ENCODE results near the gene WFIKKN1.
A peak's percentile ranks its signal among the peaks of the same experiment; 100 is the strongest.

Gene WFIKKN1

GRCh38 chr16:624526-625070 lies 6.2 kb upstream of the WFIKKN1 start:
- DNase-seq (ENCODE audit: low read depth, low spot score) = no peak

DNA sequence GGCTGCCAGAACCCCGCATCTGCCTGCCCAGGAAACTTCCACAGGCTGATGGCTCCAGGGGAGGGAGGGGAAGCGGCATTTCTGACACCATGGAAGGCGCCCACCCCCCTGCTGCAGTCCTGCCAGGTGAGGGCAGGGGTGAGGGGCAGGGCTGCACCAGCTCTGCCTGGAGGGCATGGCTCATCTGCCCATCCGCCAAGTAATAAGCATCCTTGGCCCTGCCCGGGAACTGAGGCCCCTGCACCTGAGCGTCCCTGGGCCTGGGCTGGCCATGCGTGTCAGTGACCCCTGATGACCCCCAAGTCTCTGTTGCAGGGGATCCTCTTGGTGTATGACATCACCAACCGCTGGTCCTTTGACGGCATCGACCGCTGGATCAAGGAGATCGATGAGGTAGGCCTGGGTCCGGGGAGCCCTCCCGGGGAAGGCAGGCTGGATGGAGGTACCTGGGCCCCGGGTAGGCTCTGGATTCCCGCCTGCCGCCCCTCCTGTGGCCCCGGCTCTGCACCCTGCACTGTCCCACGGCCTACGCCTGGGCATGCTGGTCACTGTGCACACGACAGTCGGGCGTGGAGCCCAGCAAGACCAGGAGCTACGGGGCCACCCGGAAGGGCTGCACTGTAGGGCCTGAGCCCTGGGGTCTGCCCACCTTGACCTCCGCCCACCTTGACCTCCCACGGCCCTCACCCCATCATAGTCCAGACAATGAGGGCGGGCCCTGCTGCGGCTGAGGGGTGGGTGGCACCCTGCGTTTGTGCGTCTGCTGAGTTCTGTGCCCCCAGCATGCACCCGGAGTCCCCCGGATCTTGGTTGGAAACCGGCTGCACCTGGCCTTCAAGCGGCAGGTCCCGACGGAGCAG lies 5.4 kb upstream of the WFIKKN1 start:
- DNase-seq (ENCODE audit: low read depth, low spot score) = no peak

DNA sequence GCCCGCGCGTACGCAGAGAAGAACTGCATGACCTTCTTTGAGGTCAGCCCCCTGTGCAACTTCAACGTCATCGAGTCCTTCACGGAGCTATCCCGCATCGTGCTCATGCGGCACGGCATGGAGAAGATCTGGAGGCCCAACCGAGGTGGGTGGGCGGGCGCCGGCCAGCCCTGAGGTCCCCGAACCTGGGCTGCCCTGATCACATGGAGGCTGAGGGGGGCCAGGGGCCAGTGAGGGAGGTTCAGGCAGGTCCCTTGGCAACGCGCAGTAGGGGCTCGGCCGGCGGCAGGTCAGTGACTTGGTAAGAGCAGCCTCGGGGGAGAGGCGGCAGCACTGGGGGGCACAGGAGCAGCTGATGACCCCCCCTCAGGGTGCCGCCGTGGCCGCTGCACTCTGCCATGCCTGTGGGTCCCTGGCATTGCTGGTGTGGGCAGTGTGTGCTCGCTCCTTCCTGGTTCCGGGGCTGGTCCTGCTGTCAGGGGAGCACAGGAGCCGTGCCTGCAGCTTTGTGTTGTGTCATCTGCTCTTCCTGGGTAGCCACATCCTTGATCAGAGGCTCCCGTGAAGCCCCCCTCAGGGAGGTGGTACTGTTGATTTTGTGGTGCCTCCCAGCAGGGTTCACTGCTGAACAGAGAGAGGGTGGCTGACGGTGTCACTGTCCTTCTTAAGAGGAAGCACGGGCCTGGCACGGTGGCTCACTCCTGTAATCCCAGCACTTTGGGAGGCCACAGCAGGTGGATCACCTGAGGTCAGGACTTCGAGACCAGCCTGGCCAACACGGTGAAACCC lies 4.6 kb upstream of the WFIKKN1 start:
- DNase-seq (ENCODE audit: low read depth, low spot score) = no peak

- no peak for DNase-seq (ENCODE audit: low read depth, low spot score)
Observed at GRCh38 chr16:626787-627453, 3.9 kb upstream of the WFIKKN1 start.

DNA sequence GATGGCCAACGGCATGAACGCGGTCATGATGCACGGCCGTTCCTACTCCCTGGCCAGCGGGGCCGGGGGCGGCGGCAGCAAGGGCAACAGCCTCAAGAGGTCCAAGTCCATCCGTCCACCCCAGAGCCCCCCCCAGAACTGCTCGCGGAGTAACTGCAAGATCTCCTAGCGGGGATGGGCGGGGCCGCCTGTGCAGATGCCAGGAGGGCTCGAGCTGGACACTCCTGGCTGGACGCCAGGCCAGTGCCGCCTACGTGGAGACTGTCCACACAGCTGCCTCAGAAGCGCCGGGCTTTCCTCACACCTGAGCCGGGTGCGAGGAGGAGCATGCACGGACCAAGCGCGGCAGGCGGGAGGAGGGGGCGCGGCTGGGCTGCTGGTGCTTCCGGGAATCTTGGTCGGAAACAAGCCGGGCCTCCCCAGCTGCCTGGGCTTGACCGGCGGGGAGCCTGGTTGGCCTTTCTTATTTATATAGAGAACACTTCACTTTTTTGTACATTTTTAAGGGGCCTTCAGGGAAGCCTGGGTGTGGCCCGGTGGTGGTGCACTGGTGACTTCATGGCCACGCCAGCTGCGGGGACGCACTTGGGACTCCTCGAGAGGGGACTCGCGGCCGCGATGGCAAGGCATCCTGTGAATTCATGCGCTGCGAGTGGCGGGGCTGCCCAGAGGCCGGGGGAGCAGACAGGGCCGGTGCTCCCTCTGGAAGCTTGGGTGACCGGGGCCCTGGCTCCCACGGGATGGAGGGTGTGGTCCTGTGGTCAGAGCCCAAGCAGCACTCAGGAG lies 3.1 kb upstream of the WFIKKN1 start:
- no peak for DNase-seq (ENCODE audit: low read depth, low spot score)

- no peak for DNase-seq (ENCODE audit: low read depth, low spot score)
Observed at GRCh38 chr16:628321-629061, 2.3 kb upstream of the WFIKKN1 start.

- no peak for DNase-seq (ENCODE audit: low read depth, low spot score)
Observed at GRCh38 chr16:629185-629832, 1.5 kb upstream of the WFIKKN1 start.

- DNase-seq (ENCODE audit: low read depth, low spot score) = no peak
Observed at GRCh38 chr16:629833-630248, 944 bp upstream of the WFIKKN1 start.

DNA sequence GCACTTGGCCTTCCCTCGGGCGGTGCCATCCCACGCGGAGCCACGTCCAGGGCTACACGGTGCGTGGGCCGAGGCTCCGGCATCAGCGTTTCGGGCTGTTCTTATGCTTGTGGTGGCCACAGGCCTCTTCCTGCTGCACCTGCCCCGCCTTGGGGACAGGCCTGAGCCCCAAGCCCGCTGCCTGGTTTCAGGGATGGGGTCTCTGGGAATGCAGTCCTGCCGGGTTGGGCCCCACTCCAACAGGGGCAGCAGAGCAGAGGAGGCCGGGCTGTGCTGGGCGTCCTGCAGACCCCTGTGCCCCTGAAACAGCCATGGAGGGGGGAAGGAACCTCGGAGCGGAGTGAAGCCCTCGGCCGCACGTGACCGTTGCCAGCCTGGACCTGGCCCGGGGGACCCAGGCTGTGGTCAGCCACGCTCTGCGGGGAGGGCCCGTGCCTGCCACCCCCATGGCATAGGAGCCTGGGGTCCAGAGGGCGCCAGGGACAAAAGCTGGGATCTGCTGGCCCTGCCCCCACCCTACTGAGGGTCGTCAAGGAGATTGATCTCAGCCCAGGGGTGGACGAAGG lies 453 bp upstream of the WFIKKN1 start:
- no peak for DNase-seq (ENCODE audit: low read depth, low spot score)

DNA sequence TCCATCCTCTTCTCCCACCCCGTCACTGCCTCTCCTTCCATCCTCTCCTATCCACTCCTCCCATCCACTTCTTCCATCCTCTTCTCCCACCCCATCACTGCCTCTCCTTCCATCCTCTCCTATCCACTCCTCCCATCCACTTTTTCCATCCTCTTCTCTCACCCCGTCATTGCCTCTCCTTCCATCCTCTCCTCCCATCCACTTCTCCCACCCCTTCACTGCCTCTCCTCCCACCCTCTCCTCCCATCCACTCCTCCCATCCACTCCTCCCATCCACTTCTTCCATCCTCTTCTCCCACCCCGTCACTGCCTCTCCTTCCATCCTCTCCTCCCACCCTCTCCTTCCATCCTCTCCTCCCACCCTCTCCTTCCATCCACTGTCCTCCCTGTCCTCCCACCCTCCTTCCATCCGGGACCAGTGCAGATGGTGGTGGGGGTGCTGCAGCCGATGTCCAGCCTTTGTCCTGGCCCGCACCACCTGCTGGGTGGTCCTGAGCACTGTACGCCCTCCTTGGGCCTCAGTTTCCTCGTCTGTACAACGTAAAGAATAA lies 1.1 kb downstream of the WFIKKN1 start:
- DNase-seq (ENCODE audit: low read depth, low spot score) = no peak

- no peak for DNase-seq (ENCODE audit: low read depth, low spot score)
Observed at GRCh38 chr16:632486-633335, 1.9 kb downstream of the WFIKKN1 start.

GRCh38 chr16:633336-634050 lies 2.7 kb downstream of the WFIKKN1 start:
- DNase-seq (ENCODE audit: low read depth, low spot score) = no peak

GRCh38 chr16:634051-634670 lies 3.4 kb downstream of the WFIKKN1 start:
- no peak for DNase-seq (ENCODE audit: low read depth, low spot score)

GRCh38 chr16:634996-635395 lies 4.2 kb downstream of the WFIKKN1 start:
- no peak for DNase-seq (ENCODE audit: low read depth, low spot score)

GRCh38 chr16:635573-636205 lies 4.9 kb downstream of the WFIKKN1 start:
- no peak for DNase-seq (ENCODE audit: low read depth, low spot score)

GRCh38 chr16:636206-637080 lies 5.7 kb downstream of the WFIKKN1 start, which contains the start of gene METTL26:
Gene METTL26 (minus strand): TSS chr16:636305. CDS start chr16:636290, 15 bp downstream.
- peak; percentile 80 for DNase-seq (ENCODE audit: low read depth, low spot score)
